K562 (cell line): ENCODE measurements around the gene BMP10. TPM values are rescaled to one million over a fixed set of nuclear protein-coding genes. Genes with fewer than 3 reads are reported as not detected.

ENCODE experiments used
- KLF10 ChIP-seq: fragments of 250-450 bp; sonication (Bioruptor Pico); IDR thresholded peaks from 2 replicates; pipeline ENCODE4 v1.6.1; 2021; ENCODE audit warnings: matching md5 sums
- NFATC3 ChIP-seq: fragments of 450-650 bp; IDR thresholded peaks from 2 replicates; pipeline ENCODE4 v1.6.1; 2017; ENCODE audit warnings: mild to moderate bottlenecking
- NFIC ChIP-seq: fragments of 450-650 bp; IDR thresholded peaks from 2 replicates; pipeline ENCODE4 v1.6.1; 2017; ENCODE audit warnings: mild to moderate bottlenecking, inconsistent platforms
- RAD21 ChIP-seq, 2 experiments: fragments of 250-450 bp in 1 of 2; fragments of 450-650 bp in 1 of 2; sonication (Bioruptor Pico) in 1 of 2; formaldehyde crosslinking in 1 of 2; IDR thresholded peaks in 1 of 2; conservative IDR thresholded peaks in 1 of 2; 2 replicates each; pipeline versions ENCODE4 v1.4.0 to v1.8.0; 2020 to 2022; ENCODE audit warnings: mild to moderate bottlenecking in 2 of 2, moderate library complexity in 1 of 2
- ZBTB12 ChIP-seq: fragments of 250-450 bp; sonication (Bioruptor Pico); IDR thresholded peaks from 2 replicates; pipeline ENCODE4 v1.4.0; 2020
- ZFP1 ChIP-seq: fragments of 450-650 bp; formaldehyde crosslinking; IDR thresholded peaks from 2 replicates; pipeline ENCODE4 v1.4.0; 2020; ENCODE audit warnings: mild to moderate bottlenecking, mixed read lengths
- ZNF239 ChIP-seq: fragments of 250-450 bp; sonication (Bioruptor Pico); IDR thresholded peaks from 2 replicates; pipeline ENCODE4 v1.4.0; 2020; ENCODE audit warnings: mild to moderate bottlenecking
- ZNF449 ChIP-seq: fragments of 250-450 bp; sonication (Bioruptor Pico); IDR thresholded peaks from 2 replicates; pipeline ENCODE4 v1.8.0; 2022; ENCODE audit warnings: moderate library complexity, mild to moderate bottlenecking, inconsistent platforms
- ZNF699 ChIP-seq: fragments of 250-450 bp; sonication (Bioruptor Pico); IDR thresholded peaks from 2 replicates; pipeline ENCODE4 v1.8.0; 2021; ENCODE audit warnings: mild to moderate bottlenecking, moderate library complexity; ENCODE audit not compliant: insufficient replicate concordance
- ZNF766 ChIP-seq: fragments of 200-800 bp; sonication (Bioruptor generic); conservative IDR thresholded peaks from 2 replicates; pipeline ENCODE4 v1.6.1; 2016; ENCODE audit warnings: missing genetic modification characterization, missing compliant biosample characterization
- polyA plus RNA-seq, 8 experiments: library from polyadenylated mRNA; depleted of rRNA in 4 of 8; stranded (reverse) in 5 of 8; unstranded in 3 of 8; fragments of >200 nt; fragmentation: Nextera tagmentation in 2 of 8; fragmentation: Illumina TruSeq in 1 of 8; extraction: Ambion mirVana in 2 of 8; extraction: Trizol in 1 of 8; gene quantifications; 2 replicates each; pipeline versions ENCODE4 v1.2.1 to v1.2.3, GENCODE V29; 2011 to 2014; ENCODE audit warnings: inconsistent platforms in 1 of 8, missing spikeins in 1 of 8
- total RNA-seq, 7 experiments: library from RNA; depleted of rRNA in 6 of 7; stranded (reverse); fragments of >200 nt in 6 of 7; fragmentation: Illumina TruSeq in 2 of 7; extraction: Trizol in 2 of 7; gene quantifications; 2 replicates each; pipeline versions ENCODE4 v1.2.1 to v1.2.3, GENCODE V29; 2011 to 2021; ENCODE audit warnings: low replicate concordance in 1 of 7
- TF ChIP-seq, protein P1 (sequence below), 2 experiments: IDR thresholded peaks in 1 of 2; conservative IDR thresholded peaks in 1 of 2; 2 replicates each; pipeline ENCODE4 v1.6.1; 2016; ENCODE audit warnings: low read depth in 2 of 2, mild to moderate bottlenecking in 1 of 2, missing compliant biosample characterization in 1 of 2, missing genetic modification characterization in 1 of 2, moderate library complexity in 1 of 2

The BMP10 gene
- total and polyA plus RNA-seq, 9 of the 15 experiments (the other 6 are each of a cell fraction or from before 2014, with no cell fraction given) = 0.11 to 0.91 (median 0.43) TPM

- TF ChIP-seq, protein P1, sequence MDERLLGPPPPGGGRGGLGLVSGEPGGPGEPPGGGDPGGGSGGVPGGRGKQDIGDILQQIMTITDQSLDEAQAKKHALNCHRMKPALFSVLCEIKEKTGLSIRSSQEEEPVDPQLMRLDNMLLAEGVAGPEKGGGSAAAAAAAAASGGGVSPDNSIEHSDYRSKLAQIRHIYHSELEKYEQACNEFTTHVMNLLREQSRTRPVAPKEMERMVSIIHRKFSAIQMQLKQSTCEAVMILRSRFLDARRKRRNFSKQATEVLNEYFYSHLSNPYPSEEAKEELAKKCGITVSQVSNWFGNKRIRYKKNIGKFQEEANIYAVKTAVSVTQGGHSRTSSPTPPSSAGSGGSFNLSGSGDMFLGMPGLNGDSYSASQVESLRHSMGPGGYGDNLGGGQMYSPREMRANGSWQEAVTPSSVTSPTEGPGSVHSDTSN (CRISPR knock-in tag; IDR thresholded peaks at IDR 0.05; ENCODE audit: low read depth) = no peak
- TF ChIP-seq, protein P1 (tag; conservative IDR thresholded peaks at IDR 0.05; ENCODE audit: low read depth) = peak; percentile 78
- TF ChIP-seq ZNF449 = no peak
- 0 out of 2 replicates have a peak, but pooled peaks have one; percentile 50 for TF ChIP-seq ZNF766 (CRISPR knock-in tag)
- no peak for TF ChIP-seq ZNF699 (CRISPR knock-in tag)
- no peak for TF ChIP-seq NFATC3
- TF ChIP-seq RAD21 (CRISPR knock-in tag; conservative IDR thresholded peaks at IDR 0.05 in 1 of 2, IDR thresholded peaks at IDR 0.05 in 1 of 2) = peak; percentile 70 to 94
- TF ChIP-seq ZFP1 (CRISPR knock-in tag) = no peak
- no peak; the same call in 1 of the 2 replicates for TF ChIP-seq NFIC
- no peak for TF ChIP-seq ZNF239 (CRISPR knock-in tag)
- no peak for TF ChIP-seq KLF10 (CRISPR knock-in tag)
- TF ChIP-seq ZBTB12 (CRISPR knock-in tag) = no peak
- TF ChIP-seq, all 486 proteins: peak for 33
Measured at GRCh38 chr2:68909793-68910674, 38.8 kb upstream of the BMP10 start (continued).
